H1 (cell line): ENCODE results near the gene GALNTL6.

Experiments
- CEBPB ChIP-seq: IDR thresholded peaks from 2 replicates; pipeline ENCODE4 v1.6.1; 2012; ENCODE audit warnings: low read depth, low read length
- NANOG ChIP-seq: IDR thresholded peaks from 2 replicates; pipeline ENCODE4 v1.6.1; 2011; ENCODE audit warnings: low read length, low read depth, mild to moderate bottlenecking, inconsistent platforms; ENCODE audit not compliant: insufficient read depth, poor library complexity, severe bottlenecking
- SP1 ChIP-seq: IDR thresholded peaks from 2 replicates; pipeline ENCODE4 v1.6.1; 2011; ENCODE audit warnings: low read depth, low read length
- TCF12 ChIP-seq: IDR thresholded peaks from 2 replicates; pipeline ENCODE4 v1.6.1; 2011; ENCODE audit warnings: low read depth, mild to moderate bottlenecking, low read length
- TF ChIP-seq, protein P1 (sequence below), 3 experiments: IDR thresholded peaks; 1 replicate in 2 of 3; 2 replicates in 1 of 3; pipeline versions ENCODE4 v1.5.1 to v1.6.1; 2011; ENCODE audit warnings: low read length in 3 of 3, mild to moderate bottlenecking in 3 of 3, inconsistent platforms in 2 of 3, low read depth in 1 of 3, moderate library complexity in 1 of 3; ENCODE audit not compliant: insufficient read depth in 1 of 3; ENCODE audit errors: control extremely low read depth in 1 of 3

DNA sequence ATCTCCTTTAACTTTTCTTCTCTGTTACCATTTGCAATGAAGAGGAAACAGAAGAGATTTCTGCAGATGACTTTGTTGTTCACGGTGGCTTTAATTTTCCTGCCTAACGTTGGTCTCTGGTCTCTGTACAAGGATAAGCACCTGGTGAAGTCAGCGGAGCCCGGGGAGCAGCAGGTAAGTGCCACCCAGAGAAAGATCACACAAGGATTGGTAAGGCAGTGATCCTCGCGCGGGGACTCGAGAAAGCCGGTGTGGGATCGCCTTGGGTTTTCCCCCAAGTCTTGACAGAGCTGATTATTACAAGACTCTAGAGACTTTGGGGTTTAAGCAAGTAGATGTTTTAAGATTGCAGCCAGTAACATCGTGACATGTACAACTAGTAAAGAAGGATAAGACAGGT lies 1.3 kb downstream of the GALNTL6 start:
- TF ChIP-seq SP1: no peak
- no peak for TF ChIP-seq NANOG
- no peak for TF ChIP-seq CEBPB
- TF ChIP-seq, protein P1, sequence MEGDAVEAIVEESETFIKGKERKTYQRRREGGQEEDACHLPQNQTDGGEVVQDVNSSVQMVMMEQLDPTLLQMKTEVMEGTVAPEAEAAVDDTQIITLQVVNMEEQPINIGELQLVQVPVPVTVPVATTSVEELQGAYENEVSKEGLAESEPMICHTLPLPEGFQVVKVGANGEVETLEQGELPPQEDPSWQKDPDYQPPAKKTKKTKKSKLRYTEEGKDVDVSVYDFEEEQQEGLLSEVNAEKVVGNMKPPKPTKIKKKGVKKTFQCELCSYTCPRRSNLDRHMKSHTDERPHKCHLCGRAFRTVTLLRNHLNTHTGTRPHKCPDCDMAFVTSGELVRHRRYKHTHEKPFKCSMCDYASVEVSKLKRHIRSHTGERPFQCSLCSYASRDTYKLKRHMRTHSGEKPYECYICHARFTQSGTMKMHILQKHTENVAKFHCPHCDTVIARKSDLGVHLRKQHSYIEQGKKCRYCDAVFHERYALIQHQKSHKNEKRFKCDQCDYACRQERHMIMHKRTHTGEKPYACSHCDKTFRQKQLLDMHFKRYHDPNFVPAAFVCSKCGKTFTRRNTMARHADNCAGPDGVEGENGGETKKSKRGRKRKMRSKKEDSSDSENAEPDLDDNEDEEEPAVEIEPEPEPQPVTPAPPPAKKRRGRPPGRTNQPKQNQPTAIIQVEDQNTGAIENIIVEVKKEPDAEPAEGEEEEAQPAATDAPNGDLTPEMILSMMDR (IDR thresholded peaks at IDR 0.05; ENCODE audit: control extremely low read depth in 1 of 3, insufficient read depth in 1 of 3, low read depth in 1 of 3, low read length in 3 of 3): no peak
- TF ChIP-seq TCF12: no peak
